SK-N-SH treated with all-trans-retinoic acid at 6 μM for 48 hours (cell line): ENCODE measurements around the gene OR8D2.

Experiments
- PPARA ChIP-seq: fragments of 250-450 bp; sonication (Bioruptor Pico); IDR thresholded peaks from 2 replicates; pipeline ENCODE4 v1.5.0; 2020; ENCODE audit warnings: mild to moderate bottlenecking, borderline replicate concordance
- SNAI2 ChIP-seq: fragments of 250-450 bp; sonication (Bioruptor Pico); IDR thresholded peaks from 2 replicates; pipeline ENCODE4 v1.5.0; 2020; ENCODE audit warnings: mild to moderate bottlenecking, moderate library complexity
- TCF4 ChIP-seq: fragments of 250-450 bp; sonication (Bioruptor Pico); IDR thresholded peaks from 2 replicates; pipeline ENCODE4 v1.8.0; 2021; ENCODE audit warnings: mild to moderate bottlenecking, moderate library complexity, borderline replicate concordance
- TSHZ2 ChIP-seq: fragments of 250-450 bp; sonication (Bioruptor Pico); IDR thresholded peaks from 2 replicates; pipeline ENCODE4 v1.5.0; 2020; ENCODE audit warnings: mild to moderate bottlenecking, moderate library complexity
- ZC3H10 ChIP-seq: fragments of 250-450 bp; sonication (Bioruptor Pico); IDR thresholded peaks from 2 replicates; pipeline ENCODE4 v1.5.1; 2021; ENCODE audit warnings: mild to moderate bottlenecking, moderate library complexity
- ZFP30 ChIP-seq: fragments of 450-650 bp; formaldehyde crosslinking; IDR thresholded peaks from 2 replicates; pipeline ENCODE4 v1.5.0; 2022; ENCODE audit warnings: mild to moderate bottlenecking, moderate library complexity
- ZNF8 ChIP-seq: fragments of 450-650 bp; formaldehyde crosslinking; IDR thresholded peaks from 2 replicates; pipeline ENCODE4 v1.5.0; 2020; ENCODE audit warnings: mild to moderate bottlenecking, moderate library complexity

- no peak for TF ChIP-seq SNAI2 (CRISPR knock-in tag)
- no peak for TF ChIP-seq PPARA
- TF ChIP-seq ZC3H10 (CRISPR knock-in tag): no peak
- no peak for TF ChIP-seq TSHZ2 (CRISPR knock-in tag)
- no peak for TF ChIP-seq ZFP30
- no peak for TF ChIP-seq ZNF8 (CRISPR knock-in tag)
- TF ChIP-seq TCF4 (CRISPR knock-in tag): no peak
Measured at GRCh38 chr11:124346311-124346955, 26.4 kb upstream of the OR8D2 start.
